Body of pancreas (tissue), 4 donors: ENCODE measurements around the gene LCA5L.
A peak's percentile ranks its signal among the peaks of the same experiment; 100 is the strongest.

Source experiments
- CTCF ChIP-seq, 7 experiments: fragments of 450-650 bp in 4 of 7; fragments of 200-600 bp in 3 of 7; sonication (generic) in 3 of 7; IDR thresholded peaks; one replicate each; pipeline ENCODE4 v1.5.1; 2016 to 2019; ENCODE audit warnings: antibody characterized with exemption in 7 of 7
- POLR2A ChIP-seq, 3 donors: fragments of 450-650 bp; IDR thresholded peaks; one replicate each; pipeline ENCODE4 v1.6.1; 2016; ENCODE audit warnings: antibody characterized with exemption in 3 of 3, mild to moderate bottlenecking in 2 of 3

GRCh38 chr21:39373634-39374033 is 71.9 kb downstream of the LCA5L start:
- TF ChIP-seq CTCF (IDR thresholded peaks at IDR 0.05) (peak in 4 of 7 experiments; percentile 17 to 32 (median 29)), POLR2A (IDR thresholded peaks at IDR 0.05) (no peak)
